Lung microvascular endothelial cell (primary cell): ENCODE data around the gene EPHA7. TPM values are rescaled to one million over a fixed set of nuclear protein-coding genes. Genes with fewer than 3 reads are reported as not detected.

Source experiments
- DNase-seq, 2 donors: peaks; one replicate each; pipeline versions ENCODE4 v3.0.0 to v3.0.0-alpha.2; 2010; ENCODE audit warnings: low read depth in 2 of 2
- total RNA-seq: library from RNA; depleted of rRNA; stranded (reverse); fragments of >200 nt; gene quantifications from 2 replicates; pipeline ENCODE4 v1.2.1, GENCODE V29; 2014

The EPHA7 gene
- total RNA-seq, 1 donor from 2014 or later = under 0.01 TPM

- DNase-seq = no peak
Measured at GRCh38 chr6:93325761-93326160, 93.6 kb downstream of the EPHA7 start.

- DNase-seq = no peak
Measured at GRCh38 chr6:93323630-93324029, 95.7 kb downstream of the EPHA7 start.

GRCh38 chr6:93322651-93323050 is 96.7 kb downstream of the EPHA7 start:
- DNase-seq = no peak

GRCh38 chr6:93319304-93319703 is 100.1 kb downstream of the EPHA7 start:
- no peak for DNase-seq

GRCh38 chr6:93318121-93318520 is 101.2 kb downstream of the EPHA7 start:
- no peak for DNase-seq

GRCh38 chr6:93317592-93317991 is 101.8 kb downstream of the EPHA7 start:
- no peak for DNase-seq

GRCh38 chr6:93307505-93308409 is 111.6 kb downstream of the EPHA7 start:
- DNase-seq = no peak

GRCh38 chr6:93305088-93305487 is 114.3 kb downstream of the EPHA7 start:
- DNase-seq = no peak

GRCh38 chr6:93304505-93304904 is 114.9 kb downstream of the EPHA7 start:
- DNase-seq = no peak

- DNase-seq = no peak
Measured at GRCh38 chr6:93300661-93301060, 118.7 kb downstream of the EPHA7 start.

GRCh38 chr6:93299622-93300021 is 119.7 kb downstream of the EPHA7 start:
- DNase-seq = no peak

GRCh38 chr6:93295631-93296030 is 123.7 kb downstream of the EPHA7 start:
- DNase-seq = no peak

- DNase-seq = no peak
Measured at GRCh38 chr6:93294879-93295278, 124.5 kb downstream of the EPHA7 start.

- no peak for DNase-seq
Measured at GRCh38 chr6:93293872-93294271, 125.5 kb downstream of the EPHA7 start.

GRCh38 chr6:93293460-93293859 is 125.9 kb downstream of the EPHA7 start:
- no peak for DNase-seq

GRCh38 chr6:93282521-93283031 is 136.8 kb downstream of the EPHA7 start:
- no peak for DNase-seq

- no peak for DNase-seq
Measured at GRCh38 chr6:93278241-93278640, 141.1 kb downstream of the EPHA7 start.

- no peak for DNase-seq
Measured at GRCh38 chr6:93272896-93273295, 146.5 kb downstream of the EPHA7 start.

- DNase-seq = no peak
Measured at GRCh38 chr6:93272211-93272610, 147.1 kb downstream of the EPHA7 start.

- no peak for DNase-seq
Measured at GRCh38 chr6:93266116-93266817, 153.1 kb downstream of the EPHA7 start.

- DNase-seq = no peak
Measured at GRCh38 chr6:93260881-93261280, 158.5 kb downstream of the EPHA7 start.

- no peak for DNase-seq
Measured at GRCh38 chr6:93259332-93259731, 160.0 kb downstream of the EPHA7 start.

GRCh38 chr6:93252930-93253329 is 166.4 kb downstream of the EPHA7 start:
- no peak for DNase-seq
